GM23338 (cell line): ENCODE measurements around the gene PRKD1.

Source experiments
- EZH2 ChIP-seq: fragments of 200-600 bp; sonication (generic); IDR thresholded peaks from one replicate; pipeline ENCODE4 v1.8.0; 2017; ENCODE audit warnings: antibody characterized with exemption, mild to moderate bottlenecking, low read depth; ENCODE audit not compliant: unreplicated experiment
- EZH2phosphoT487 ChIP-seq: fragments of 200-600 bp; sonication (generic); IDR thresholded peaks from one replicate; pipeline ENCODE4 v1.8.1; 2018; ENCODE audit warnings: antibody characterized with exemption; ENCODE audit not compliant: unreplicated experiment
- POLR2AphosphoS5 ChIP-seq: IDR thresholded peaks from 2 replicates; pipeline ENCODE4 v1.6.1; 2016; ENCODE audit warnings: antibody characterized with exemption, low read depth
- STAT1 ChIP-seq: IDR thresholded peaks from one replicate; pipeline ENCODE4 v1.6.1; 2016; ENCODE audit warnings: antibody characterized with exemption; ENCODE audit not compliant: unreplicated experiment
- TF ChIP-seq, protein P1 (sequence below), 2 experiments: fragments of 200-600 bp in 1 of 2; sonication (generic) in 1 of 2; conservative IDR thresholded peaks; 2 replicates each; pipeline versions ENCODE4 v1.5.1 to v1.6.1; 2016 to 2017; ENCODE audit warnings: antibody characterized with exemption in 2 of 2, low read depth in 2 of 2, mild to moderate bottlenecking in 2 of 2, moderate library complexity in 1 of 2
- TF ChIP-seq, protein P2 (sequence below): IDR thresholded peaks from one replicate; pipeline ENCODE4 v1.6.1; 2018; ENCODE audit warnings: antibody characterized with exemption; ENCODE audit not compliant: unreplicated experiment
- TF ChIP-seq, protein P3 (sequence below): fragments of 250-450 bp; sonication (Bioruptor Pico); IDR thresholded peaks from 2 replicates; pipeline ENCODE4 v1.5.0; 2020; ENCODE audit warnings: mild to moderate bottlenecking, moderate library complexity

DNA sequence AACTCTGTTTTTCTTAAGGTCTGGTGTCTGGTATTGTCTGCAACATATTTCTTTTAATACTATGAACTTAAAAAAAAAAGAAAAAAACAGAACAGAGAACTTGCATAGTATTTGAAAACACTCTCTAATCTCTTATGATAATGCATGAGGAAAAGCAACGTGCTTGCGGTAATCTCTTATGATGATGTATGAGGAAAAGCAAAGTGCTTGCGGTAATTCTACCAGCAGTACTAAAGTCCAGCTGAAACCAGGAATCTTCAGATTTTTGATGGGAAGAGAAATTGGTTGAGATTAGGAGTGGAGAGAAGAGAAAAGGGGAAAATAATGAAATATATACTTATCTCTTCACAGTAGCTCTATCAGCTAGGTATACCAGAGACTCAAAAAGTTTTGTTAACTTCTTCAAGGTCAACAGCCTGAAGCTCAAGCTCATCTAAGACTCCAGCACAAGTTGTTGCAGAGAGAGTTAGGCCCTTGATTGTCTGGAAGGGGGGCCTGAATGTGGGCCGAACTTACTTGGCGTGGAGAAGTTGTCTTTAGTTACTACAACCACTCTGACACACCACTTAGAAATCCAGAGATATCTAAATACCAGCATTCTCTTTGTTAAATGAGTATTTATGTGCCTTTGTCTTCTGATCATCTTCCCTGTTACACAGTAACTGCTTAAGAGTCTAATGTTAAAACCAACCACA is 240.4 kb downstream of the PRKD1 start:
- TF ChIP-seq, protein P1, sequence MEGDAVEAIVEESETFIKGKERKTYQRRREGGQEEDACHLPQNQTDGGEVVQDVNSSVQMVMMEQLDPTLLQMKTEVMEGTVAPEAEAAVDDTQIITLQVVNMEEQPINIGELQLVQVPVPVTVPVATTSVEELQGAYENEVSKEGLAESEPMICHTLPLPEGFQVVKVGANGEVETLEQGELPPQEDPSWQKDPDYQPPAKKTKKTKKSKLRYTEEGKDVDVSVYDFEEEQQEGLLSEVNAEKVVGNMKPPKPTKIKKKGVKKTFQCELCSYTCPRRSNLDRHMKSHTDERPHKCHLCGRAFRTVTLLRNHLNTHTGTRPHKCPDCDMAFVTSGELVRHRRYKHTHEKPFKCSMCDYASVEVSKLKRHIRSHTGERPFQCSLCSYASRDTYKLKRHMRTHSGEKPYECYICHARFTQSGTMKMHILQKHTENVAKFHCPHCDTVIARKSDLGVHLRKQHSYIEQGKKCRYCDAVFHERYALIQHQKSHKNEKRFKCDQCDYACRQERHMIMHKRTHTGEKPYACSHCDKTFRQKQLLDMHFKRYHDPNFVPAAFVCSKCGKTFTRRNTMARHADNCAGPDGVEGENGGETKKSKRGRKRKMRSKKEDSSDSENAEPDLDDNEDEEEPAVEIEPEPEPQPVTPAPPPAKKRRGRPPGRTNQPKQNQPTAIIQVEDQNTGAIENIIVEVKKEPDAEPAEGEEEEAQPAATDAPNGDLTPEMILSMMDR (conservative IDR thresholded peaks at IDR 0.05; ENCODE audit: low read depth in 2 of 2): no peak
- TF ChIP-seq EZH2phosphoT487 (no peak), POLR2AphosphoS5 (no peak), EZH2 (no peak), STAT1 (no peak)
- TF ChIP-seq, protein P2, sequence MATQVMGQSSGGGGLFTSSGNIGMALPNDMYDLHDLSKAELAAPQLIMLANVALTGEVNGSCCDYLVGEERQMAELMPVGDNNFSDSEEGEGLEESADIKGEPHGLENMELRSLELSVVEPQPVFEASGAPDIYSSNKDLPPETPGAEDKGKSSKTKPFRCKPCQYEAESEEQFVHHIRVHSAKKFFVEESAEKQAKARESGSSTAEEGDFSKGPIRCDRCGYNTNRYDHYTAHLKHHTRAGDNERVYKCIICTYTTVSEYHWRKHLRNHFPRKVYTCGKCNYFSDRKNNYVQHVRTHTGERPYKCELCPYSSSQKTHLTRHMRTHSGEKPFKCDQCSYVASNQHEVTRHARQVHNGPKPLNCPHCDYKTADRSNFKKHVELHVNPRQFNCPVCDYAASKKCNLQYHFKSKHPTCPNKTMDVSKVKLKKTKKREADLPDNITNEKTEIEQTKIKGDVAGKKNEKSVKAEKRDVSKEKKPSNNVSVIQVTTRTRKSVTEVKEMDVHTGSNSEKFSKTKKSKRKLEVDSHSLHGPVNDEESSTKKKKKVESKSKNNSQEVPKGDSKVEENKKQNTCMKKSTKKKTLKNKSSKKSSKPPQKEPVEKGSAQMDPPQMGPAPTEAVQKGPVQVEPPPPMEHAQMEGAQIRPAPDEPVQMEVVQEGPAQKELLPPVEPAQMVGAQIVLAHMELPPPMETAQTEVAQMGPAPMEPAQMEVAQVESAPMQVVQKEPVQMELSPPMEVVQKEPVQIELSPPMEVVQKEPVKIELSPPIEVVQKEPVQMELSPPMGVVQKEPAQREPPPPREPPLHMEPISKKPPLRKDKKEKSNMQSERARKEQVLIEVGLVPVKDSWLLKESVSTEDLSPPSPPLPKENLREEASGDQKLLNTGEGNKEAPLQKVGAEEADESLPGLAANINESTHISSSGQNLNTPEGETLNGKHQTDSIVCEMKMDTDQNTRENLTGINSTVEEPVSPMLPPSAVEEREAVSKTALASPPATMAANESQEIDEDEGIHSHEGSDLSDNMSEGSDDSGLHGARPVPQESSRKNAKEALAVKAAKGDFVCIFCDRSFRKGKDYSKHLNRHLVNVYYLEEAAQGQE: no peak
- TF ChIP-seq, protein P3, sequence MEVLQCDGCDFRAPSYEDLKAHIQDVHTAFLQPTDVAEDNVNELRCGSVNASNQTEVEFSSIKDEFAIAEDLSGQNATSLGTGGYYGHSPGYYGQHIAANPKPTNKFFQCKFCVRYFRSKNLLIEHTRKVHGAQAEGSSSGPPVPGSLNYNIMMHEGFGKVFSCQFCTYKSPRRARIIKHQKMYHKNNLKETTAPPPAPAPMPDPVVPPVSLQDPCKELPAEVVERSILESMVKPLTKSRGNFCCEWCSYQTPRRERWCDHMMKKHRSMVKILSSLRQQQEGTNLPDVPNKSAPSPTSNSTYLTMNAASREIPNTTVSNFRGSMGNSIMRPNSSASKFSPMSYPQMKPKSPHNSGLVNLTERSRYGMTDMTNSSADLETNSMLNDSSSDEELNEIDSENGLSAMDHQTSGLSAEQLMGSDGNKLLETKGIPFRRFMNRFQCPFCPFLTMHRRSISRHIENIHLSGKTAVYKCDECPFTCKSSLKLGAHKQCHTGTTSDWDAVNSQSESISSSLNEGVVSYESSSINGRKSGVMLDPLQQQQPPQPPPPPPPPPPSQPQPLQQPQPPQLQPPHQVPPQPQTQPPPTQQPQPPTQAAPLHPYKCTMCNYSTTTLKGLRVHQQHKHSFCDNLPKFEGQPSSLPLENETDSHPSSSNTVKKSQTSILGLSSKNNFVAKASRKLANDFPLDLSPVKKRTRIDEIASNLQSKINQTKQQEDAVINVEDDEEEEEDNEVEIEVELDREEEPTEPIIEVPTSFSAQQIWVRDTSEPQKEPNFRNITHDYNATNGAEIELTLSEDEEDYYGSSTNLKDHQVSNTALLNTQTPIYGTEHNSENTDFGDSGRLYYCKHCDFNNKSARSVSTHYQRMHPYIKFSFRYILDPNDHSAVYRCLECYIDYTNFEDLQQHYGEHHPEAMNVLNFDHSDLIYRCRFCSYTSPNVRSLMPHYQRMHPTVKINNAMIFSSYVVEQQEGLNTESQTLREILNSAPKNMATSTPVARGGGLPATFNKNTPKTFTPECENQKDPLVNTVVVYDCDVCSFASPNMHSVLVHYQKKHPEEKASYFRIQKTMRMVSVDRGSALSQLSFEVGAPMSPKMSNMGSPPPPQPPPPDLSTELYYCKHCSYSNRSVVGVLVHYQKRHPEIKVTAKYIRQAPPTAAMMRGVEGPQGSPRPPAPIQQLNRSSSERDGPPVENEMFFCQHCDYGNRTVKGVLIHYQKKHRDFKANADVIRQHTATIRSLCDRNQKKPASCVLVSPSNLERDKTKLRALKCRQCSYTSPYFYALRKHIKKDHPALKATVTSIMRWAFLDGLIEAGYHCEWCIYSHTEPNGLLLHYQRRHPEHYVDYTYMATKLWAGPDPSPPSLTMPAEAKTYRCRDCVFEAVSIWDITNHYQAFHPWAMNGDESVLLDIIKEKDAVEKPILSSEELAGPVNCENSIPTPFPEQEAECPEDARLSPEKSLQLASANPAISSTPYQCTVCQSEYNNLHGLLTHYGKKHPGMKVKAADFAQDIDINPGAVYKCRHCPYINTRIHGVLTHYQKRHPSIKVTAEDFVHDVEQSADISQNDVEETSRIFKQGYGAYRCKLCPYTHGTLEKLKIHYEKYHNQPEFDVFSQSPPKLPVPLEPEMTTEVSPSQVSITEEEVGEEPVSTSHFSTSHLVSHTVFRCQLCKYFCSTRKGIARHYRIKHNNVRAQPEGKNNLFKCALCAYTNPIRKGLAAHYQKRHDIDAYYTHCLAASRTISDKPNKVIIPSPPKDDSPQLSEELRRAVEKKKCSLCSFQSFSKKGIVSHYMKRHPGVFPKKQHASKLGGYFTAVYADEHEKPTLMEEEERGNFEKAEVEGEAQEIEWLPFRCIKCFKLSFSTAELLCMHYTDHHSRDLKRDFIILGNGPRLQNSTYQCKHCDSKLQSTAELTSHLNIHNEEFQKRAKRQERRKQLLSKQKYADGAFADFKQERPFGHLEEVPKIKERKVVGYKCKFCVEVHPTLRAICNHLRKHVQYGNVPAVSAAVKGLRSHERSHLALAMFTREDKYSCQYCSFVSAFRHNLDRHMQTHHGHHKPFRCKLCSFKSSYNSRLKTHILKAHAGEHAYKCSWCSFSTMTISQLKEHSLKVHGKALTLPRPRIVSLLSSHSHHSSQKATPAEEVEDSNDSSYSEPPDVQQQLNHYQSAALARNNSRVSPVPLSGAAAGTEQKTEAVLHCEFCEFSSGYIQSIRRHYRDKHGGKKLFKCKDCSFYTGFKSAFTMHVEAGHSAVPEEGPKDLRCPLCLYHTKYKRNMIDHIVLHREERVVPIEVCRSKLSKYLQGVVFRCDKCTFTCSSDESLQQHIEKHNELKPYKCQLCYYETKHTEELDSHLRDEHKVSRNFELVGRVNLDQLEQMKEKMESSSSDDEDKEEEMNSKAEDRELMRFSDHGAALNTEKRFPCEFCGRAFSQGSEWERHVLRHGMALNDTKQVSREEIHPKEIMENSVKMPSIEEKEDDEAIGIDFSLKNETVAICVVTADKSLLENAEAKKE (CRISPR knock-in tag): no peak
